SK-N-SH (cell line): ENCODE results near the gene UPP2. TPM values are rescaled to one million over a fixed set of nuclear protein-coding genes. Genes with fewer than 3 reads are reported as not detected.

Experiments
- CTCF ChIA-PET: fragments of 300-600, 350-600 bp; formaldehyde crosslinking; extraction: SDS; loops from one replicate; lab custom pipeline; 2021; lab: Yijun Ruan, JAX
- POLR2A ChIA-PET: fragments of 350-600 bp; sonication (Branson Sonifier 250); formaldehyde crosslinking; extraction: SDS; loops from one replicate; lab custom pipeline; 2020; ENCODE audit warnings: antibody characterized with exemption, inconsistent platforms; lab: Yijun Ruan, JAX
- DNase-seq: peaks from one replicate; pipeline ENCODE4 v3.0.0; 2012
- H2AFZ ChIP-seq: fragments of 200-600 bp; sonication (generic); 2 replicates; pipeline ENCODE4 v1.8.1; 2016; ENCODE audit warnings: antibody characterized with exemption, mild to moderate bottlenecking, low read depth
- H3F3A ChIP-seq: fragments of 200-600 bp; sonication (generic); replicated peaks from 2 replicates; pipeline ENCODE3; 2016; ENCODE audit warnings: antibody characterized with exemption, mild to moderate bottlenecking; ENCODE audit not compliant: insufficient read depth
- H3K27ac ChIP-seq, 2 experiments: fragments of 200-500 bp in 1 of 2; fragments of 200-600 bp in 1 of 2; sonication (Bioruptor generic) in 1 of 2; sonication (generic), shearing (Covaris generic) in 1 of 2; 2 replicates each; pipeline versions ENCODE4 v1.5.1 to v1.6.1; 2014 to 2016; ENCODE audit warnings: low read depth in 2 of 2, inconsistent platforms in 1 of 2, low read length in 1 of 2, mild to moderate bottlenecking in 1 of 2, mixed read lengths in 1 of 2
- H3K27me3 ChIP-seq: fragments of 200-600 bp; sonication (generic), shearing (Covaris generic); 2 replicates; pipeline ENCODE4 v1.6.1; 2016; ENCODE audit warnings: mixed run types; ENCODE audit not compliant: insufficient read depth
- H3K36me3 ChIP-seq, 2 experiments: fragments of 200-500 bp in 1 of 2; fragments of 200-600 bp in 1 of 2; sonication (Bioruptor generic) in 1 of 2; sonication (generic) in 1 of 2; replicated peaks in 1 of 2; 2 replicates each; pipeline versions ENCODE3 to v1.5.1; 2014 to 2016; ENCODE audit warnings: low read length in 1 of 2, mild to moderate bottlenecking in 1 of 2; ENCODE audit not compliant: insufficient read depth in 2 of 2, control insufficient read depth in 1 of 2
- H3K4me1 ChIP-seq, 2 experiments: fragments of 200-500 bp in 1 of 2; fragments of 200-600 bp in 1 of 2; sonication (Bioruptor generic) in 1 of 2; sonication (generic), shearing (Covaris generic) in 1 of 2; 2 replicates each; pipeline versions ENCODE4 v1.5.1 to v1.6.1; 2014 to 2016; ENCODE audit warnings: low read depth in 1 of 2, low read length in 1 of 2, mixed run types in 1 of 2; ENCODE audit not compliant: insufficient read depth in 2 of 2, control insufficient read depth in 1 of 2
- H3K4me2 ChIP-seq: fragments of 200-600 bp; sonication (generic), shearing (Covaris generic); 2 replicates; pipeline ENCODE4 v1.6.1; 2017; ENCODE audit warnings: mixed run types
- H3K4me3 ChIP-seq, 2 experiments: fragments of 200-500 bp in 1 of 2; fragments of 200-600 bp in 1 of 2; sonication (Bioruptor generic) in 1 of 2; sonication (generic), shearing (Covaris generic) in 1 of 2; 2 replicates each; pipeline versions ENCODE4 v1.5.1 to v1.8.1; 2014 to 2016; ENCODE audit warnings: low read depth in 2 of 2, inconsistent platforms in 1 of 2, low read length in 1 of 2, mild to moderate bottlenecking in 1 of 2, mixed read lengths in 1 of 2, moderate library complexity in 1 of 2
- H3K79me2 ChIP-seq: fragments of 200-600 bp; sonication (generic); 2 replicates; pipeline ENCODE4 v1.8.1; 2017; ENCODE audit warnings: mild to moderate bottlenecking; ENCODE audit not compliant: insufficient read depth
- H3K9ac ChIP-seq: fragments of 200-600 bp; sonication (generic); 2 replicates; pipeline ENCODE4 v1.6.1; 2017; ENCODE audit warnings: mixed run types
- H3K9me2 ChIP-seq: fragments of 200-600 bp; sonication (generic); 2 replicates; pipeline ENCODE4 v1.6.1; 2017; ENCODE audit warnings: mixed run types
- H3K9me3 ChIP-seq: fragments of 200-600 bp; sonication (generic); 2 replicates; pipeline ENCODE4 v1.6.1; 2017; ENCODE audit warnings: mixed run types, mild to moderate bottlenecking, moderate library complexity
- H4K20me1 ChIP-seq: fragments of 200-600 bp; sonication (generic); 2 replicates; pipeline ENCODE4 v1.6.1; 2017; ENCODE audit warnings: mild to moderate bottlenecking, mixed run types; ENCODE audit not compliant: insufficient read depth
- EP300 ChIP-seq, 2 experiments: IDR thresholded peaks; 2 replicates each; pipeline versions ENCODE4 v1.4.0 to v1.6.1; 2012; ENCODE audit warnings: borderline replicate concordance in 1 of 2, low read depth in 1 of 2, low read length in 1 of 2
- FOSL2 ChIP-seq: IDR thresholded peaks from 2 replicates; pipeline ENCODE4 v1.4.0; 2012; ENCODE audit warnings: low read depth, mild to moderate bottlenecking, moderate library complexity, borderline replicate concordance
- FOXM1 ChIP-seq: IDR thresholded peaks from 2 replicates; pipeline ENCODE4 v1.4.0; 2012; ENCODE audit warnings: low read depth, mild to moderate bottlenecking
- GABPA ChIP-seq: IDR thresholded peaks from 2 replicates; pipeline ENCODE4 v1.4.0; 2012; ENCODE audit warnings: low read depth, mild to moderate bottlenecking
- MEF2A ChIP-seq: IDR thresholded peaks from 2 replicates; pipeline ENCODE4 v1.4.0; 2012; ENCODE audit warnings: low read depth, borderline replicate concordance
- RFX5 ChIP-seq: IDR thresholded peaks from 2 replicates; pipeline ENCODE4 v1.6.1; 2012; ENCODE audit warnings: mild to moderate bottlenecking, improper control_type of control experiment, low read length
- SIN3A ChIP-seq: IDR thresholded peaks from 2 replicates; pipeline ENCODE4 v1.6.1; 2012; ENCODE audit warnings: low read depth, mild to moderate bottlenecking, low read length, moderate library complexity, borderline replicate concordance
- SMC3 ChIP-seq: IDR thresholded peaks from 2 replicates; pipeline ENCODE4 v1.6.1; 2012; ENCODE audit warnings: low read depth, low read length, improper control_type of control experiment
- WGBS: methylation state at CpG from one replicate; pipeline ENCODE4 v1.1.6; 2017; ENCODE audit warnings: low lambda C conversion rate; 5-methylcytosine and 5-hydroxymethylcytosine counted together
- polyA plus RNA-seq, 3 experiments: library from polyadenylated mRNA; depleted of rRNA; stranded (reverse); fragments of >200 nt; gene quantifications; 2 replicates each; pipeline ENCODE4 v1.2.3, GENCODE V29; 2012
- TF ChIP-seq, protein P1 (sequence below): IDR thresholded peaks from 2 replicates; pipeline ENCODE4; 2012
- TF ChIP-seq, protein P2 (sequence below): fragments of 200-600 bp; sonication (generic); IDR thresholded peaks from 2 replicates; pipeline ENCODE4 v1.6.1; 2017; ENCODE audit warnings: antibody characterized with exemption, mild to moderate bottlenecking, moderate library complexity
- TF ChIP-seq, protein P3 (sequence below): IDR thresholded peaks from 2 replicates; pipeline ENCODE4 v1.4.0; 2012; ENCODE audit warnings: low read depth, borderline replicate concordance
- TF ChIP-seq, protein P4 (sequence below): fragments of 150-350 bp; IDR thresholded peaks from 2 replicates; pipeline ENCODE4 v1.6.1; 2016; ENCODE audit warnings: mild to moderate bottlenecking, low read depth, low read length
- TF ChIP-seq, protein P5 (sequence below): IDR thresholded peaks from 2 replicates; pipeline ENCODE4 v1.6.1; 2012; ENCODE audit warnings: mild to moderate bottlenecking, low read depth, low read length, moderate library complexity
- TF ChIP-seq, protein P6 (sequence below): IDR thresholded peaks from 2 replicates; pipeline ENCODE4 v1.4.0; 2012; ENCODE audit warnings: low read depth, borderline replicate concordance
- TF ChIP-seq, protein P7 (sequence below): fragments of 150-350 bp; IDR thresholded peaks from 2 replicates; pipeline ENCODE4 v1.6.1; 2017; ENCODE audit warnings: antibody characterized with exemption, low read length, low read depth, borderline replicate concordance

The UPP2 gene
- polyA plus RNA-seq, 1 of the 3 experiments (the other 2 are of a cell fraction) = not detected

DNA sequence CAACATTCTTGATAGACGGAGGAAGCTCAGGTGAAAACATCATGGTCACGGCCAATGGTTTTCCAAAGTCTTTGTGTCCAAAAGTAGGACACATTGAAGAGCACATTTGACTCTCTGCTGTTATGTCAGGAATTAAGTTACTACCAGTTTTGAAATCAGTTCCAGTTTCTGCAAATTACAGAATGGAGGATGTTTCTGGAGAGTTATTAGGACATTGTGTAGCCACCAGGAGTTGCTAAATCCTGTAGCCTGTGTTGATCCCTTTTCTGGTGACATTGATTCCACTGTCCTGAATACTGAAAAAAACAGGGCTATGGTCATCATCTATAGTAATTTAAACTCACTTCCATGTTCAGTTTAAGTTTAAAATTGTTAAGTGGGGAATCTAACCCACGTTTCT is 15.3 kb downstream of the UPP2 start:
- H3K36me3 ChIP-seq = no peaks in the 10 kb centered on the region
- no peaks in the 10 kb centered on the region for H3K79me2 ChIP-seq
- H3K4me3 ChIP-seq = no peak overlapping the region
- no peaks in the 10 kb centered on the region for H3K9me2 ChIP-seq
- H3K9ac ChIP-seq = no peak overlapping the region
- no peaks in the 10 kb centered on the region for H4K20me1 ChIP-seq
- H3K9me3 ChIP-seq = no peaks in the 10 kb centered on the region
- no peak for DNase-seq
- H3K4me1 ChIP-seq = no peaks in the 10 kb centered on the region
- H3K27ac ChIP-seq = no peak overlapping the region
- 76% methylated on average over 3 of the region's 3 CpGs for WGBS
- no peaks in the 10 kb centered on the region for H3F3A ChIP-seq
- POLR2A ChIA-PET = no interaction called here
- no peak overlapping the region for H3K4me2 ChIP-seq
- H2AFZ ChIP-seq = no peak overlapping the region
- no peaks in the 10 kb centered on the region for H3K27me3 ChIP-seq
- CTCF ChIA-PET = no interaction called here
- TF ChIP-seq, protein P1, sequence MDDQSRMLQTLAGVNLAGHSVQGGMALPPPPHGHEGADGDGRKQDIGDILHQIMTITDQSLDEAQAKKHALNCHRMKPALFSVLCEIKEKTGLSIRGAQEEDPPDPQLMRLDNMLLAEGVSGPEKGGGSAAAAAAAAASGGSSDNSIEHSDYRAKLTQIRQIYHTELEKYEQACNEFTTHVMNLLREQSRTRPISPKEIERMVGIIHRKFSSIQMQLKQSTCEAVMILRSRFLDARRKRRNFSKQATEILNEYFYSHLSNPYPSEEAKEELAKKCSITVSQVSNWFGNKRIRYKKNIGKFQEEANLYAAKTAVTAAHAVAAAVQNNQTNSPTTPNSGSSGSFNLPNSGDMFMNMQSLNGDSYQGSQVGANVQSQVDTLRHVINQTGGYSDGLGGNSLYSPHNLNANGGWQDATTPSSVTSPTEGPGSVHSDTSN = no peak
- no peak for TF ChIP-seq SIN3A
- TF ChIP-seq SMC3 = no peak
- TF ChIP-seq EP300 (IDR thresholded peaks at IDR 0.05; ENCODE audit: borderline replicate concordance in 1 of 2, low read depth in 1 of 2, low read length in 1 of 2) = no peak
- no peak for TF ChIP-seq FOSL2
- TF ChIP-seq, protein P2, sequence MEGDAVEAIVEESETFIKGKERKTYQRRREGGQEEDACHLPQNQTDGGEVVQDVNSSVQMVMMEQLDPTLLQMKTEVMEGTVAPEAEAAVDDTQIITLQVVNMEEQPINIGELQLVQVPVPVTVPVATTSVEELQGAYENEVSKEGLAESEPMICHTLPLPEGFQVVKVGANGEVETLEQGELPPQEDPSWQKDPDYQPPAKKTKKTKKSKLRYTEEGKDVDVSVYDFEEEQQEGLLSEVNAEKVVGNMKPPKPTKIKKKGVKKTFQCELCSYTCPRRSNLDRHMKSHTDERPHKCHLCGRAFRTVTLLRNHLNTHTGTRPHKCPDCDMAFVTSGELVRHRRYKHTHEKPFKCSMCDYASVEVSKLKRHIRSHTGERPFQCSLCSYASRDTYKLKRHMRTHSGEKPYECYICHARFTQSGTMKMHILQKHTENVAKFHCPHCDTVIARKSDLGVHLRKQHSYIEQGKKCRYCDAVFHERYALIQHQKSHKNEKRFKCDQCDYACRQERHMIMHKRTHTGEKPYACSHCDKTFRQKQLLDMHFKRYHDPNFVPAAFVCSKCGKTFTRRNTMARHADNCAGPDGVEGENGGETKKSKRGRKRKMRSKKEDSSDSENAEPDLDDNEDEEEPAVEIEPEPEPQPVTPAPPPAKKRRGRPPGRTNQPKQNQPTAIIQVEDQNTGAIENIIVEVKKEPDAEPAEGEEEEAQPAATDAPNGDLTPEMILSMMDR = no peak
- no peak for TF ChIP-seq FOXM1
- no peak for TF ChIP-seq RFX5
- TF ChIP-seq, all 33 proteins: peak for 0

DNA sequence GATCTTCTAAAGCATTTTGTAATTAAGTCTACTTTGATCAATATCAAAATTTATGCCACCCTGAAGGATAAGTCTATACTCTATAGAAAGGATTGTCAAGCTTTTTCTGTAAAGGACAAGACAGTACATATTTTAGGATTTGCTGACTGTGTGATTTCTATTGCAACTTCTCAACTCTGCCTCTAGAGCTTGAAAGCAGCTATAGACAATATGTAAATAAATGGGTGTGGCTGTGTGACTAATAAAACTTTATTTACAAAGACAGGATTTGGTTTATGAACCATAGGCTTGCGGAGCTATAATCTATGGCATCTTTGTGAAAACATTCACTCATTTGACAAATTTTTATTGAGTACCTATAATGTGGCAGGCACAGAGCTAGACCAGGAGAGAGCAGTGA is 18.4 kb downstream of the UPP2 start:
- H3K79me2 ChIP-seq = no peaks in the 10 kb centered on the region
- H3K4me1 ChIP-seq = no peaks in the 10 kb centered on the region
- H3K27me3 ChIP-seq = no peaks in the 10 kb centered on the region
- CTCF ChIA-PET = interaction anchor here (1.1 kb wide), 1 partner anchor 20 kb away, joined by 3 read pairs; no protein-coding TSS in a partner anchor
- H3K27ac ChIP-seq = no peak overlapping the region
- no peaks in the 10 kb centered on the region for H4K20me1 ChIP-seq
- DNase-seq = no peak
- no peaks in the 10 kb centered on the region for H3K9me3 ChIP-seq
- POLR2A ChIA-PET = no interaction called here
- 71% methylated on average over 1 of the region's 1 CpG for WGBS
- H3K9ac ChIP-seq = no peak overlapping the region
- no peak overlapping the region for H3K4me2 ChIP-seq
- H3K9me2 ChIP-seq = no peaks in the 10 kb centered on the region
- no peak overlapping the region for H3K4me3 ChIP-seq
- no peaks in the 10 kb centered on the region for H3K36me3 ChIP-seq
- no peaks in the 10 kb centered on the region for H3F3A ChIP-seq
- H2AFZ ChIP-seq = no peak overlapping the region
- no peak for TF ChIP-seq SIN3A
- TF ChIP-seq, protein P3, sequence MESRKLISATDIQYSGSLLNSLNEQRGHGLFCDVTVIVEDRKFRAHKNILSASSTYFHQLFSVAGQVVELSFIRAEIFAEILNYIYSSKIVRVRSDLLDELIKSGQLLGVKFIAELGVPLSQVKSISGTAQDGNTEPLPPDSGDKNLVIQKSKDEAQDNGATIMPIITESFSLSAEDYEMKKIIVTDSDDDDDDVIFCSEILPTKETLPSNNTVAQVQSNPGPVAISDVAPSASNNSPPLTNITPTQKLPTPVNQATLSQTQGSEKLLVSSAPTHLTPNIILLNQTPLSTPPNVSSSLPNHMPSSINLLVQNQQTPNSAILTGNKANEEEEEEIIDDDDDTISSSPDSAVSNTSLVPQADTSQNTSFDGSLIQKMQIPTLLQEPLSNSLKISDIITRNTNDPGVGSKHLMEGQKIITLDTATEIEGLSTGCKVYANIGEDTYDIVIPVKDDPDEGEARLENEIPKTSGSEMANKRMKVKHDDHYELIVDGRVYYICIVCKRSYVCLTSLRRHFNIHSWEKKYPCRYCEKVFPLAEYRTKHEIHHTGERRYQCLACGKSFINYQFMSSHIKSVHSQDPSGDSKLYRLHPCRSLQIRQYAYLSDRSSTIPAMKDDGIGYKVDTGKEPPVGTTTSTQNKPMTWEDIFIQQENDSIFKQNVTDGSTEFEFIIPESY = no peak
- no peak for TF ChIP-seq GABPA
- TF ChIP-seq, protein P4, sequence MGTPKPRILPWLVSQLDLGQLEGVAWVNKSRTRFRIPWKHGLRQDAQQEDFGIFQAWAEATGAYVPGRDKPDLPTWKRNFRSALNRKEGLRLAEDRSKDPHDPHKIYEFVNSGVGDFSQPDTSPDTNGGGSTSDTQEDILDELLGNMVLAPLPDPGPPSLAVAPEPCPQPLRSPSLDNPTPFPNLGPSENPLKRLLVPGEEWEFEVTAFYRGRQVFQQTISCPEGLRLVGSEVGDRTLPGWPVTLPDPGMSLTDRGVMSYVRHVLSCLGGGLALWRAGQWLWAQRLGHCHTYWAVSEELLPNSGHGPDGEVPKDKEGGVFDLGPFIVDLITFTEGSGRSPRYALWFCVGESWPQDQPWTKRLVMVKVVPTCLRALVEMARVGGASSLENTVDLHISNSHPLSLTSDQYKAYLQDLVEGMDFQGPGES = no peak
- TF ChIP-seq, protein P5, sequence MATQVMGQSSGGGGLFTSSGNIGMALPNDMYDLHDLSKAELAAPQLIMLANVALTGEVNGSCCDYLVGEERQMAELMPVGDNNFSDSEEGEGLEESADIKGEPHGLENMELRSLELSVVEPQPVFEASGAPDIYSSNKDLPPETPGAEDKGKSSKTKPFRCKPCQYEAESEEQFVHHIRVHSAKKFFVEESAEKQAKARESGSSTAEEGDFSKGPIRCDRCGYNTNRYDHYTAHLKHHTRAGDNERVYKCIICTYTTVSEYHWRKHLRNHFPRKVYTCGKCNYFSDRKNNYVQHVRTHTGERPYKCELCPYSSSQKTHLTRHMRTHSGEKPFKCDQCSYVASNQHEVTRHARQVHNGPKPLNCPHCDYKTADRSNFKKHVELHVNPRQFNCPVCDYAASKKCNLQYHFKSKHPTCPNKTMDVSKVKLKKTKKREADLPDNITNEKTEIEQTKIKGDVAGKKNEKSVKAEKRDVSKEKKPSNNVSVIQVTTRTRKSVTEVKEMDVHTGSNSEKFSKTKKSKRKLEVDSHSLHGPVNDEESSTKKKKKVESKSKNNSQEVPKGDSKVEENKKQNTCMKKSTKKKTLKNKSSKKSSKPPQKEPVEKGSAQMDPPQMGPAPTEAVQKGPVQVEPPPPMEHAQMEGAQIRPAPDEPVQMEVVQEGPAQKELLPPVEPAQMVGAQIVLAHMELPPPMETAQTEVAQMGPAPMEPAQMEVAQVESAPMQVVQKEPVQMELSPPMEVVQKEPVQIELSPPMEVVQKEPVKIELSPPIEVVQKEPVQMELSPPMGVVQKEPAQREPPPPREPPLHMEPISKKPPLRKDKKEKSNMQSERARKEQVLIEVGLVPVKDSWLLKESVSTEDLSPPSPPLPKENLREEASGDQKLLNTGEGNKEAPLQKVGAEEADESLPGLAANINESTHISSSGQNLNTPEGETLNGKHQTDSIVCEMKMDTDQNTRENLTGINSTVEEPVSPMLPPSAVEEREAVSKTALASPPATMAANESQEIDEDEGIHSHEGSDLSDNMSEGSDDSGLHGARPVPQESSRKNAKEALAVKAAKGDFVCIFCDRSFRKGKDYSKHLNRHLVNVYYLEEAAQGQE = no peak
- TF ChIP-seq, protein P6, sequence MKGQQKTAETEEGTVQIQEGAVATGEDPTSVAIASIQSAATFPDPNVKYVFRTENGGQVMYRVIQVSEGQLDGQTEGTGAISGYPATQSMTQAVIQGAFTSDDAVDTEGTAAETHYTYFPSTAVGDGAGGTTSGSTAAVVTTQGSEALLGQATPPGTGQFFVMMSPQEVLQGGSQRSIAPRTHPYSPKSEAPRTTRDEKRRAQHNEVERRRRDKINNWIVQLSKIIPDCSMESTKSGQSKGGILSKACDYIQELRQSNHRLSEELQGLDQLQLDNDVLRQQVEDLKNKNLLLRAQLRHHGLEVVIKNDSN = no peak
- TF ChIP-seq, protein P7, sequence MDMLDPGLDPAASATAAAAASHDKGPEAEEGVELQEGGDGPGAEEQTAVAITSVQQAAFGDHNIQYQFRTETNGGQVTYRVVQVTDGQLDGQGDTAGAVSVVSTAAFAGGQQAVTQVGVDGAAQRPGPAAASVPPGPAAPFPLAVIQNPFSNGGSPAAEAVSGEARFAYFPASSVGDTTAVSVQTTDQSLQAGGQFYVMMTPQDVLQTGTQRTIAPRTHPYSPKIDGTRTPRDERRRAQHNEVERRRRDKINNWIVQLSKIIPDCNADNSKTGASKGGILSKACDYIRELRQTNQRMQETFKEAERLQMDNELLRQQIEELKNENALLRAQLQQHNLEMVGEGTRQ = no peak
- TF ChIP-seq MEF2A = no peak
